GM23338 (cell line): ENCODE measurements around the gene APELA. TPM values are rescaled to one million over a fixed set of nuclear protein-coding genes. Genes with fewer than 3 reads are reported as not detected.

Experiments used
- ATAC-seq: fragments of 200-7000 bp; cut with Tn5 transposase; 3 replicates; pipeline ENCODE4 v1.9.1; 2020
- DNase-seq: peaks from one replicate; pipeline ENCODE4 v3.0.0-alpha.2; 2015; ENCODE audit warnings: low spot score
- H2AFZ ChIP-seq: fragments of 200-600 bp; sonication (generic); 2 replicates; pipeline ENCODE4 v1.8.0; 2016; ENCODE audit warnings: antibody characterized with exemption, mild to moderate bottlenecking, moderate library complexity
- H3F3A ChIP-seq: fragments of 200-600 bp; sonication (generic); replicated peaks from 2 replicates; pipeline ENCODE4 v1.8.0; 2017; ENCODE audit warnings: antibody characterized with exemption, mixed run types, low read depth
- H3K27ac ChIP-seq: fragments of 200-600 bp; sonication (generic); 2 replicates; pipeline ENCODE4 v1.6.1; 2016; ENCODE audit warnings: low read depth
- H3K27me3 ChIP-seq: fragments of 200-600 bp; sonication (generic); 2 replicates; pipeline ENCODE4 v1.8.0; 2016; ENCODE audit warnings: mild to moderate bottlenecking, mixed run types, moderate library complexity; ENCODE audit not compliant: insufficient read depth
- H3K36me3 ChIP-seq: fragments of 200-600 bp; sonication (generic); 2 replicates; pipeline ENCODE4 v1.8.0; 2016; ENCODE audit warnings: mild to moderate bottlenecking; ENCODE audit not compliant: insufficient read depth
- H3K4me1 ChIP-seq: fragments of 200-600 bp; sonication (generic); 2 replicates; pipeline ENCODE4 v1.8.0; 2016; ENCODE audit warnings: mild to moderate bottlenecking, moderate library complexity; ENCODE audit not compliant: insufficient read depth
- H3K4me2 ChIP-seq: fragments of 200-600 bp; sonication (generic); 2 replicates; pipeline ENCODE4 v1.7.1; 2017; ENCODE audit warnings: mixed run types
- H3K4me3 ChIP-seq: fragments of 200-600 bp; sonication (generic); 2 replicates; pipeline ENCODE4 v1.6.1; 2016; ENCODE audit warnings: mixed run types
- H3K79me2 ChIP-seq: fragments of 200-600 bp; sonication (generic); replicated peaks from 2 replicates; pipeline ENCODE4 v1.8.0; 2017; ENCODE audit warnings: mild to moderate bottlenecking; ENCODE audit not compliant: insufficient read depth
- H3K9me2 ChIP-seq: fragments of 200-600 bp; sonication (generic); 2 replicates; pipeline ENCODE4 v1.8.0; 2017; ENCODE audit not compliant: insufficient read depth
- H4K20me1 ChIP-seq: fragments of 200-600 bp; sonication (generic); replicated peaks from 2 replicates; pipeline ENCODE4 v1.8.0; 2017; ENCODE audit warnings: mild to moderate bottlenecking; ENCODE audit not compliant: insufficient read depth
- H3K27ac Mint-ChIP-seq: 2 replicates; pipeline ENCODE4 v1.8.0; 2020; ENCODE audit warnings: inconsistent platforms, mild to moderate bottlenecking, moderate library complexity, mixed read lengths
- H3K27me3 Mint-ChIP-seq: 3 replicates; pipeline ENCODE4 v1.8.0; 2022; ENCODE audit warnings: low read depth, mild to moderate bottlenecking, moderate library complexity, mixed read lengths, inconsistent platforms; ENCODE audit not compliant: insufficient read depth, poor library complexity
- H3K36me3 Mint-ChIP-seq: 3 replicates; pipeline ENCODE4 v1.8.0; 2021; ENCODE audit warnings: low read depth, mild to moderate bottlenecking, inconsistent platforms, moderate library complexity, mixed read lengths
- H3K4me1 Mint-ChIP-seq: 3 replicates; pipeline ENCODE4 v1.8.0; 2020; ENCODE audit warnings: mild to moderate bottlenecking, inconsistent platforms, mixed read lengths
- H3K4me3 Mint-ChIP-seq: 3 replicates; pipeline ENCODE4 v1.8.0; 2021; ENCODE audit warnings: moderate library complexity, mild to moderate bottlenecking, inconsistent platforms, mixed read lengths
- H3K9me3 Mint-ChIP-seq: 3 replicates; pipeline ENCODE4 v1.8.0; 2020; ENCODE audit warnings: moderate library complexity, mild to moderate bottlenecking, inconsistent platforms, mixed read lengths
- CTCF ChIP-seq, 2 experiments: fragments of 200-600 bp in 1 of 2; sonication (generic) in 1 of 2; conservative IDR thresholded peaks; 2 replicates each; pipeline versions ENCODE4 v1.5.1 to v1.6.1; 2016 to 2017; ENCODE audit warnings: antibody characterized with exemption in 2 of 2, low read depth in 2 of 2, mild to moderate bottlenecking in 2 of 2, moderate library complexity in 1 of 2
- ETS1 ChIP-seq: IDR thresholded peaks from 2 replicates; pipeline ENCODE4 v1.6.1; 2016; ENCODE audit warnings: antibody characterized with exemption
- EZH2 ChIP-seq: fragments of 200-600 bp; sonication (generic); IDR thresholded peaks from one replicate; pipeline ENCODE4 v1.8.0; 2017; ENCODE audit warnings: antibody characterized with exemption, mild to moderate bottlenecking, low read depth; ENCODE audit not compliant: unreplicated experiment
- EZH2phosphoT487 ChIP-seq: fragments of 200-600 bp; sonication (generic); IDR thresholded peaks from one replicate; pipeline ENCODE4 v1.8.1; 2018; ENCODE audit warnings: antibody characterized with exemption; ENCODE audit not compliant: unreplicated experiment
- JUNB ChIP-seq: IDR thresholded peaks from one replicate; pipeline ENCODE4 v1.6.1; 2016; ENCODE audit warnings: antibody characterized with exemption; ENCODE audit not compliant: unreplicated experiment
- NANOG ChIP-seq: IDR thresholded peaks from 2 replicates; pipeline ENCODE4 v1.6.1; 2016; ENCODE audit warnings: antibody characterized with exemption, borderline replicate concordance
- POLR2AphosphoS5 ChIP-seq: IDR thresholded peaks from 2 replicates; pipeline ENCODE4 v1.6.1; 2016; ENCODE audit warnings: antibody characterized with exemption, low read depth
- REST ChIP-seq: IDR thresholded peaks from one replicate; pipeline ENCODE4 v1.6.1; 2018; ENCODE audit warnings: antibody characterized with exemption; ENCODE audit not compliant: unreplicated experiment
- STAT1 ChIP-seq: IDR thresholded peaks from one replicate; pipeline ENCODE4 v1.6.1; 2016; ENCODE audit warnings: antibody characterized with exemption; ENCODE audit not compliant: unreplicated experiment
- ZNF114 ChIP-seq: fragments of 250-450 bp; sonication (Bioruptor Pico); IDR thresholded peaks from 2 replicates; pipeline ENCODE4 v1.5.0; 2020; ENCODE audit warnings: mild to moderate bottlenecking, moderate library complexity
- ZNF331 ChIP-seq: fragments of 250-450 bp; sonication (Bioruptor Pico); IDR thresholded peaks from 2 replicates; pipeline ENCODE4 v1.5.0; 2020; ENCODE audit warnings: low read depth, mild to moderate bottlenecking, moderate library complexity
- ZNF462 ChIP-seq: fragments of 250-450 bp; sonication (Bioruptor Pico); IDR thresholded peaks from 2 replicates; pipeline ENCODE4 v1.5.0; 2020; ENCODE audit warnings: mild to moderate bottlenecking, moderate library complexity
- polyA plus RNA-seq: library from polyadenylated mRNA; unstranded; fragments of >200 nt; fragmentation: Nextera tagmentation; extraction: Ambion mirVana; gene quantifications from 2 replicates; pipeline ENCODE4 v1.2.1, GENCODE V29; 2016
- total RNA-seq: library from RNA; depleted of rRNA; stranded (reverse); fragments of >200 nt; shearing (Covaris generic); gene quantifications from 2 replicates; pipeline ENCODE4 v1.2.3, GENCODE V29; 2014

APELA gene
- total and polyA plus RNA-seq, 2 experiments from 2014 or later: 114 to 213 TPM

- H3K4me3 ChIP-seq: no peak overlapping the region
- H3K4me1 Mint-ChIP-seq: peaks cover 17% of the 10 kb centered on the region
- no peak overlapping the region for H2AFZ ChIP-seq
- no peaks in the 10 kb centered on the region for H3K9me3 Mint-ChIP-seq
- H3K27me3 Mint-ChIP-seq: peaks cover 3% of the 10 kb centered on the region
- ATAC-seq (no peak), DNase-seq (no peak)
- H3K36me3 Mint-ChIP-seq: peaks cover 3% of the 10 kb centered on the region; the same call in 2 of the 3 replicates
- no peak overlapping the region; the same call in 1 of the 2 replicates for H3K27ac ChIP-seq
- no peaks in the 10 kb centered on the region for H4K20me1 ChIP-seq
- peaks cover 11% of the 10 kb centered on the region; the same call in 1 of the 2 replicates for H3K4me1 ChIP-seq
- no peak overlapping the region for H3K4me2 ChIP-seq
- H3K9me2 ChIP-seq: 0 out of 2 replicates have a peak, but pooled peaks cover 10% of the 10 kb centered on the region
- H3K27me3 ChIP-seq: no peaks in the 10 kb centered on the region
- no peaks in the 10 kb centered on the region for H3F3A ChIP-seq
- no peaks in the 10 kb centered on the region for H3K79me2 ChIP-seq
- TF ChIP-seq ZNF114: no peak
- TF ChIP-seq EZH2: no peak
- no peak for TF ChIP-seq ZNF331 (CRISPR knock-in tag)
- TF ChIP-seq ETS1: no peak
- TF ChIP-seq EZH2phosphoT487: no peak
- no peak for TF ChIP-seq NANOG
- no peak for TF ChIP-seq STAT1
- TF ChIP-seq CTCF (conservative IDR thresholded peaks at IDR 0.05; ENCODE audit: low read depth in 2 of 2): no peak
- no peak for TF ChIP-seq POLR2AphosphoS5
- TF ChIP-seq ZNF462 (CRISPR knock-in tag): no peak
- no peak for TF ChIP-seq REST
- TF ChIP-seq JUNB: no peak
- H3K36me3 ChIP-seq: no peaks in the 10 kb centered on the region
- no peak overlapping the region for H3K4me3 Mint-ChIP-seq
- no peak overlapping the region for H3K27ac Mint-ChIP-seq
Observed at GRCh38 chr4:164904336-164904735, 27.4 kb downstream of the APELA start.
